Keratinocyte (primary cell): ENCODE data around the gene RCSD1. TPM values are rescaled to one million over a fixed set of nuclear protein-coding genes. Genes with fewer than 3 reads are reported as not detected.

Experiments
- DNase-seq: peaks from one replicate; pipeline ENCODE4 v3.0.0-alpha.2; 2011; ENCODE audit warnings: low read depth, missing footprints, low spot score
- FAIRE-seq: peaks from 2 replicates; lab custom pipeline; 2011; peaks lifted over from hg19 to GRCh38; lab: Jason Lieb, UNC
- H2AFZ ChIP-seq: 2 replicates; pipeline ENCODE4 v1.6.0; 2012; ENCODE audit warnings: low read length, control low read depth, inconsistent platforms; ENCODE audit not compliant: control insufficient read depth
- H3K27ac ChIP-seq: 2 replicates; pipeline ENCODE4 v1.5.1; 2011; ENCODE audit warnings: low read length; ENCODE audit not compliant: control insufficient read depth, insufficient read depth
- H3K27me3 ChIP-seq: 3 replicates; pipeline ENCODE4 v1.6.0; 2011; ENCODE audit warnings: low read length; ENCODE audit not compliant: control insufficient read depth, insufficient read depth; ENCODE audit errors: extremely low read depth
- H3K36me3 ChIP-seq, 2 experiments: 2 replicates in 1 of 2; 3 replicates in 1 of 2; pipeline ENCODE4 v1.5.1; 2011; ENCODE audit warnings: low read length in 2 of 2, mild to moderate bottlenecking in 1 of 2; ENCODE audit not compliant: control insufficient read depth in 2 of 2, insufficient read depth in 2 of 2; ENCODE audit errors: extremely low read depth in 1 of 2
- H3K4me1 ChIP-seq: 3 replicates; pipeline ENCODE4 v1.5.1; 2011; ENCODE audit warnings: low read length; ENCODE audit not compliant: control insufficient read depth, insufficient read depth; ENCODE audit errors: extremely low read depth
- H3K4me2 ChIP-seq: 3 replicates; pipeline ENCODE4 v1.6.0; 2011; ENCODE audit warnings: low read depth, low read length; ENCODE audit not compliant: control insufficient read depth, insufficient read depth; ENCODE audit errors: extremely low read depth
- H3K4me3 ChIP-seq, 3 experiments: fragments of 200-600 bp in 1 of 3; sonication (generic) in 1 of 3; 2 replicates in 2 of 3; 3 replicates in 1 of 3; pipeline ENCODE4 v1.5.1; 2011 to 2016; ENCODE audit warnings: low read length in 3 of 3, mild to moderate bottlenecking in 3 of 3, control low read depth in 2 of 3, inconsistent platforms in 1 of 3, low read depth in 1 of 3, mixed read lengths in 1 of 3, mixed run types in 1 of 3, moderate library complexity in 1 of 3; ENCODE audit not compliant: control insufficient read depth in 2 of 3, insufficient read depth in 2 of 3; ENCODE audit errors: extremely low read depth in 1 of 3
- H3K79me2 ChIP-seq: 2 replicates; pipeline ENCODE4 v1.6.0; 2012; ENCODE audit warnings: low read length; ENCODE audit not compliant: control insufficient read depth, insufficient read depth
- H3K9ac ChIP-seq: 3 replicates; pipeline ENCODE4 v1.6.0; 2011; ENCODE audit warnings: low read length; ENCODE audit not compliant: control insufficient read depth, insufficient read depth; ENCODE audit errors: extremely low read depth
- H3K9me1 ChIP-seq: 3 replicates; pipeline ENCODE4 v1.6.0; 2011; ENCODE audit warnings: low read length; ENCODE audit not compliant: control insufficient read depth, insufficient read depth; ENCODE audit errors: extremely low read depth
- H3K9me3 ChIP-seq: 2 replicates; pipeline ENCODE4 v1.5.1; 2012; ENCODE audit warnings: low read depth, low read length; ENCODE audit not compliant: control insufficient read depth
- H4K20me1 ChIP-seq: 3 replicates; pipeline ENCODE4 v1.6.0; 2011; ENCODE audit warnings: low read length; ENCODE audit not compliant: control insufficient read depth, insufficient read depth; ENCODE audit errors: extremely low read depth
- EZH2 ChIP-seq: IDR thresholded peaks from one replicate; pipeline ENCODE4 v1.6.1; 2012; ENCODE audit warnings: inconsistent platforms, mild to moderate bottlenecking, low read length, moderate library complexity
- dilution Hi-C: fragments of 300-500 bp; cut with MboI; formaldehyde crosslinking; loops from one replicate; pipeline ENCODE4 v1.7.0; 2020; ENCODE audit warnings: low sequenced_read_pairs; ENCODE audit not compliant: extremely low pct_ligation_motif_present
- polyA minus RNA-seq, 3 experiments: library from RNA; depleted of rRNA, polyadenylated mRNA; stranded (reverse); fragments of >200 nt; gene quantifications; 1 replicate in 1 of 3; 2 replicates in 1 of 3; 3 replicates in 1 of 3; pipeline ENCODE4 v1.2.3, GENCODE V29; 2011
- polyA plus RNA-seq, 5 experiments: library from polyadenylated mRNA; depleted of rRNA in 3 of 5; stranded (reverse) in 3 of 5; stranded (forward) in 1 of 5; unstranded in 1 of 5; fragments of >200 nt; gene quantifications; 1 replicate in 1 of 5; 2 replicates in 3 of 5; 3 replicates in 1 of 5; pipeline versions ENCODE4 v1.2.1 to v1.2.3, GENCODE V29; 2011 to 2012; ENCODE audit warnings: missing spikeins in 2 of 5, low read depth in 1 of 5, low replicate concordance in 1 of 5
- TF ChIP-seq, protein P1 (sequence below), 3 experiments: IDR thresholded peaks in 1 of 3; conservative IDR thresholded peaks in 1 of 3; optimal IDR thresholded peaks in 1 of 3; 2 replicates in 2 of 3; 3 replicates in 1 of 3; pipeline versions ENCODE3 to v1.5.1; 2011; ENCODE audit warnings: low read length in 3 of 3, mild to moderate bottlenecking in 3 of 3, moderate library complexity in 2 of 3, control low read depth in 1 of 3, inconsistent platforms in 1 of 3; ENCODE audit not compliant: insufficient read depth in 2 of 3; ENCODE audit errors: extremely low read depth in 1 of 3

Gene RCSD1, protein sequence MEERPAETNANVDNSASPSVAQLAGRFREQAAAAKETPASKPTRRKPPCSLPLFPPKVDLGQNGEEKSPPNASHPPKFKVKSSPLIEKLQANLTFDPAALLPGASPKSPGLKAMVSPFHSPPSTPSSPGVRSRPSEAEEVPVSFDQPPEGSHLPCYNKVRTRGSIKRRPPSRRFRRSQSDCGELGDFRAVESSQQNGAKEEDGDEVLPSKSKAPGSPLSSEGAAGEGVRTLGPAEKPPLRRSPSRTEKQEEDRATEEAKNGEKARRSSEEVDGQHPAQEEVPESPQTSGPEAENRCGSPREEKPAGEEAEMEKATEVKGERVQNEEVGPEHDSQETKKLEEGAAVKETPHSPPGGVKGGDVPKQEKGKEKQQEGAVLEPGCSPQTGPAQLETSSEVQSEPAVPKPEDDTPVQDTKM
- 0.03 to 0.04 TPM (median 0.03 TPM) in 3 replicates for polyA plus RNA-seq
- 0.65 TPM for polyA plus RNA-seq (2011; ENCODE audit: low read depth)
- polyA plus RNA-seq (2011; cell fraction: cytosol; rRNA removed) = 0.06 and 0.12 TPM in 2 replicates
- polyA plus RNA-seq (2011; cell fraction: nucleus; rRNA removed) = 0.05 and 0.08 TPM in 2 replicates
- polyA plus RNA-seq (2012; ENCODE audit: low replicate concordance) = 0.07 TPM in 1 of 2 replicates, not detected in the other
- 0.07 TPM in 1 of 3 replicates, not detected in the others for polyA minus RNA-seq
- polyA minus RNA-seq (2011; cell fraction: cytosol; rRNA and poly(A)+ RNA removed) = not detected
- 0.31 TPM in 1 of 2 replicates, not detected in the other for polyA minus RNA-seq (2011; cell fraction: nucleus; rRNA and poly(A)+ RNA removed)

DNA sequence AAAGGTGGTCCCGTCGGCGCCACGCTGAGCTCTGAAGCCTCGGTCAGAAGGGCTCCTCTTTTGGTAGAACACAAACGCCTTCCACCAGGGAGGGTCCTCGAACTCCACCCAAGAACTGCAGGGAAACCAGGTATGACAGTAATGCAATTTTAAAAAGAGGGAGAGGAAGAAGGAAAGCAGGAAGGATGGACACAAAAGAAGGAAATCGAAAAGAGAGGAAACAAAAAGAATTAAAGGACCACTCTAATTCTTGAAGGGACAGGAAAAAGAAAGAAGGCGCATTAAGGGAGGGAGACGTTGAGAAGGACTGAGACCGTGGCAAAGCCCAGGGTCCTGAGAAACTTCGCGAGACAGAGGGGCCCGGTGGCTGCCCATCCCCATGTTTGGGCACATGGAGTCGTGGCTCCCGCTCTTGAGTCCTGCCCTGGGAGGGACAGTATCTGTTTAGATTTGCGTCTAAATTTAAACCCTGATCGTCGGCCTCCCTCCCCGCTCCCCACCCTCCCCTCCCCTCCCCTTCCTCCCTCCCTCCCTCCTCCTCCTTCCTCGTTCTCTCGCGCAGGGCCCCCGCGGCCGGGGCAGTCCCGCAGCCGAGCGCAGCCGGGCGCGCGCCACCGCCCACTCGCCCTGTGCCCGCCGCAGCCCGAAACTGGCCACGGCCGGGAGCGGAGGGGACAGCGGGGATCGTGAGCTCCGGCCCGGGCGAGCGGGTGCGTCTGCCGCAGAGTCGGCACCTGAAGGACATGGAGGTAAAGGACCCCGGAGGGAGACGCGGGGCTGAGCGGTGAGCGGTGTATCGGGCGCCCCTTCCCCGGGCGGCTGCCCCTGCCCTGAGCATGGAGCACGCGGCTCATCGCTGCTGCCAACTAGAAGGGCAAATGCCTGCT, at the start of gene RCSD1:
TSS of gene RCSD1 (plus strand) at position 552 of the 887 bp plus-strand sequence. CDS start at position 744, 192 bp downstream.
- Histone ChIP-seq H3K9me1 (no peaks in the 10 kb centered on the region), H3K4me2 (peak within 1 kb of the TSS; percentile 90), H3K4me3 (peak within 1 kb of the TSS; percentile 33 to 66 (median 60)), H3K27me3 (peaks cover 15% of the 10 kb centered on the region), H2AFZ (peak within 1 kb of the TSS; percentile 87), H3K27ac (no peak within 1 kb of the TSS), H3K79me2 (no peaks in the 10 kb centered on the region), H3K36me3 (no peaks in the 10 kb centered on the region), H3K9ac (peak within 1 kb of the TSS; percentile 50), H4K20me1 (no peaks in the 10 kb centered on the region), H3K4me1 (peaks cover 4% of the 10 kb centered on the region), H3K9me3 (no peaks in the 10 kb centered on the region)
- FAIRE-seq (no peak), DNase-seq (no peak)
- TF ChIP-seq, protein P1, sequence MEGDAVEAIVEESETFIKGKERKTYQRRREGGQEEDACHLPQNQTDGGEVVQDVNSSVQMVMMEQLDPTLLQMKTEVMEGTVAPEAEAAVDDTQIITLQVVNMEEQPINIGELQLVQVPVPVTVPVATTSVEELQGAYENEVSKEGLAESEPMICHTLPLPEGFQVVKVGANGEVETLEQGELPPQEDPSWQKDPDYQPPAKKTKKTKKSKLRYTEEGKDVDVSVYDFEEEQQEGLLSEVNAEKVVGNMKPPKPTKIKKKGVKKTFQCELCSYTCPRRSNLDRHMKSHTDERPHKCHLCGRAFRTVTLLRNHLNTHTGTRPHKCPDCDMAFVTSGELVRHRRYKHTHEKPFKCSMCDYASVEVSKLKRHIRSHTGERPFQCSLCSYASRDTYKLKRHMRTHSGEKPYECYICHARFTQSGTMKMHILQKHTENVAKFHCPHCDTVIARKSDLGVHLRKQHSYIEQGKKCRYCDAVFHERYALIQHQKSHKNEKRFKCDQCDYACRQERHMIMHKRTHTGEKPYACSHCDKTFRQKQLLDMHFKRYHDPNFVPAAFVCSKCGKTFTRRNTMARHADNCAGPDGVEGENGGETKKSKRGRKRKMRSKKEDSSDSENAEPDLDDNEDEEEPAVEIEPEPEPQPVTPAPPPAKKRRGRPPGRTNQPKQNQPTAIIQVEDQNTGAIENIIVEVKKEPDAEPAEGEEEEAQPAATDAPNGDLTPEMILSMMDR (optimal IDR thresholded peaks at IDR 0.05 in 1 of 3, IDR thresholded peaks at IDR 0.05 in 1 of 3, conservative IDR thresholded peaks at IDR 0.05 in 1 of 3; ENCODE audit: extremely low read depth in 1 of 3, insufficient read depth in 2 of 3, low read length in 3 of 3) = no peak
- TF ChIP-seq EZH2 = peak; percentile 57
- dilution Hi-C loops = no loop called here

DNA sequence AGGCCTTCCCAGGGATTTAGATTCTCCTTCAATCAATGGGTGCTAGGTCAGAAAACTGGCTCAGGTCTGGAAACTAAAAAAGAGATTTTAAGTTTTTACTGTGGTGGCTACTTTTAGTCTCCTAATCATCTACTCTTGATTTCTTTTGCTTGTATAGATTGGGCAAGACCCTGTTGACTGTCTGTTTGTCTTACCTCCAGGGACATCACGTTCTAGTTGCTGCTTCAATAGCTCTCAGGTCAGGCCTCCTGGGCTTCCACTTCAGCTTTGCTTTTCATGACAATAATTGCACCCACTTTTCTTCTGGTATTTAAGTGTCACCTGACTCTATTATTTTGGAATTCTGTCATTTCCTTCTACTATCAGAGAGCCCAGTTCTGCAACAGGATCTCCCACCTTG, 48.0 kb upstream of the RCSD1 start:
- Histone ChIP-seq H3K36me3 (no peaks in the 10 kb centered on the region), H3K9ac (no peak overlapping the region), H2AFZ (no peak overlapping the region), H3K9me1 (no peaks in the 10 kb centered on the region), H3K9me3 (no peaks in the 10 kb centered on the region), H4K20me1 (no peaks in the 10 kb centered on the region), H3K4me1 (no peaks in the 10 kb centered on the region), H3K79me2 (no peaks in the 10 kb centered on the region), H3K4me2 (no peak overlapping the region), H3K27ac (no peak overlapping the region), H3K27me3 (no peaks in the 10 kb centered on the region), H3K4me3 (no peak overlapping the region)
- no peak for TF ChIP-seq EZH2
- TF ChIP-seq, protein P1 (optimal IDR thresholded peaks at IDR 0.05 in 1 of 3, IDR thresholded peaks at IDR 0.05 in 1 of 3, conservative IDR thresholded peaks at IDR 0.05 in 1 of 3; ENCODE audit: extremely low read depth in 1 of 3, insufficient read depth in 2 of 3, low read length in 3 of 3) = no peak
- FAIRE-seq (no peak), DNase-seq (no peak)
- dilution Hi-C loops = no loop called here
